Type B pancreatic cell (in vitro differentiated cells): Measurements from ENCODE around the gene SLC1A4. TPM values are rescaled to one million over a fixed set of nuclear protein-coding genes. Genes with fewer than 3 reads are reported as not detected.
A peak's percentile ranks its signal among the peaks of the same experiment; 100 is the strongest.

Source experiments
- DNase-seq: peaks from one replicate; pipeline ENCODE4 v3.0.0; 2021; ENCODE audit warnings: mixed read lengths; ENCODE audit not compliant: unreplicated experiment; ENCODE audit errors: extremely low spot score
- H3K27ac Mint-ChIP-seq: 2 replicates; pipeline ENCODE4 v1.8.0; 2021; ENCODE audit warnings: mild to moderate bottlenecking, mixed read lengths
- H3K27me3 Mint-ChIP-seq: 2 replicates; pipeline ENCODE4 v1.8.0; 2021; ENCODE audit warnings: mixed read lengths
- H3K36me3 Mint-ChIP-seq: 2 replicates; pipeline ENCODE4 v1.8.0; 2021; ENCODE audit warnings: mixed read lengths
- H3K4me1 Mint-ChIP-seq: one replicate; pipeline ENCODE4 v1.8.0; 2021; ENCODE audit warnings: mixed read lengths; ENCODE audit not compliant: unreplicated experiment
- H3K4me3 Mint-ChIP-seq: 2 replicates; pipeline ENCODE4 v1.8.0; 2021; ENCODE audit warnings: mild to moderate bottlenecking, mixed read lengths
- H3K9me3 Mint-ChIP-seq: 2 replicates; pipeline ENCODE4 v1.8.0; 2021; ENCODE audit warnings: mixed read lengths
- total RNA-seq: library from RNA; stranded (reverse); gene quantifications from 2 replicates; pipeline ENCODE4 v1.2.1, GENCODE V29; 2021; ENCODE audit warnings: low replicate concordance
- TF ChIP-seq, protein P1 (sequence below): fragments of 200-600 bp; sonication (generic); conservative IDR thresholded peaks from 2 replicates; pipeline ENCODE4 v1.5.0; 2021; ENCODE audit warnings: antibody characterized with exemption, mild to moderate bottlenecking

Gene SLC1A4
- total RNA-seq, 1 donor from 2014 or later, result 13.1 TPM

DNA sequence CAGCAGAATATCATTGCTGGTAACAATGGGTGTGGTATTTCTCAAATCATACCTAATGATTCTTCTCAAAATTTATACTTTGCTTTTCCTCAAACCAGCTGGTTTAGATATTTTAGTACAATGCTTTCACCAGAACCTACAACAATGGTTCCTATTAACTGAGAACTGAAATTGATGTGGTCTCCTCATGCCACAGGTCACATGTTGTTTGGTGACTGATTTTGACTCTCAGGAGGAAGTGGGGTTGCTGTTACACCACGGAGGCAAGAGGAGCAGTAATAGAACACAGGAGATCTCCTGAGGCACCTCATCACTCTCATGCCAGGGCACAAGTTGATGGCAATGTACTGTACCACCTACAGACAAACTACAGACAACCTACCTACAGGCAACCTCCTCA lies 64.0 kb downstream of the SLC1A4 start:
- H3K4me1 Mint-ChIP-seq, result peaks cover 12% of the 10 kb centered on the region
- no peak overlapping the region for H3K27ac Mint-ChIP-seq
- no peaks in the 10 kb centered on the region for H3K9me3 Mint-ChIP-seq
- H3K4me3 Mint-ChIP-seq, result no peak overlapping the region
- TF ChIP-seq, protein P1, sequence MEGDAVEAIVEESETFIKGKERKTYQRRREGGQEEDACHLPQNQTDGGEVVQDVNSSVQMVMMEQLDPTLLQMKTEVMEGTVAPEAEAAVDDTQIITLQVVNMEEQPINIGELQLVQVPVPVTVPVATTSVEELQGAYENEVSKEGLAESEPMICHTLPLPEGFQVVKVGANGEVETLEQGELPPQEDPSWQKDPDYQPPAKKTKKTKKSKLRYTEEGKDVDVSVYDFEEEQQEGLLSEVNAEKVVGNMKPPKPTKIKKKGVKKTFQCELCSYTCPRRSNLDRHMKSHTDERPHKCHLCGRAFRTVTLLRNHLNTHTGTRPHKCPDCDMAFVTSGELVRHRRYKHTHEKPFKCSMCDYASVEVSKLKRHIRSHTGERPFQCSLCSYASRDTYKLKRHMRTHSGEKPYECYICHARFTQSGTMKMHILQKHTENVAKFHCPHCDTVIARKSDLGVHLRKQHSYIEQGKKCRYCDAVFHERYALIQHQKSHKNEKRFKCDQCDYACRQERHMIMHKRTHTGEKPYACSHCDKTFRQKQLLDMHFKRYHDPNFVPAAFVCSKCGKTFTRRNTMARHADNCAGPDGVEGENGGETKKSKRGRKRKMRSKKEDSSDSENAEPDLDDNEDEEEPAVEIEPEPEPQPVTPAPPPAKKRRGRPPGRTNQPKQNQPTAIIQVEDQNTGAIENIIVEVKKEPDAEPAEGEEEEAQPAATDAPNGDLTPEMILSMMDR, result no peak
- no peaks in the 10 kb centered on the region for H3K27me3 Mint-ChIP-seq
- H3K36me3 Mint-ChIP-seq, result no peaks in the 10 kb centered on the region
- no peak for DNase-seq

DNA sequence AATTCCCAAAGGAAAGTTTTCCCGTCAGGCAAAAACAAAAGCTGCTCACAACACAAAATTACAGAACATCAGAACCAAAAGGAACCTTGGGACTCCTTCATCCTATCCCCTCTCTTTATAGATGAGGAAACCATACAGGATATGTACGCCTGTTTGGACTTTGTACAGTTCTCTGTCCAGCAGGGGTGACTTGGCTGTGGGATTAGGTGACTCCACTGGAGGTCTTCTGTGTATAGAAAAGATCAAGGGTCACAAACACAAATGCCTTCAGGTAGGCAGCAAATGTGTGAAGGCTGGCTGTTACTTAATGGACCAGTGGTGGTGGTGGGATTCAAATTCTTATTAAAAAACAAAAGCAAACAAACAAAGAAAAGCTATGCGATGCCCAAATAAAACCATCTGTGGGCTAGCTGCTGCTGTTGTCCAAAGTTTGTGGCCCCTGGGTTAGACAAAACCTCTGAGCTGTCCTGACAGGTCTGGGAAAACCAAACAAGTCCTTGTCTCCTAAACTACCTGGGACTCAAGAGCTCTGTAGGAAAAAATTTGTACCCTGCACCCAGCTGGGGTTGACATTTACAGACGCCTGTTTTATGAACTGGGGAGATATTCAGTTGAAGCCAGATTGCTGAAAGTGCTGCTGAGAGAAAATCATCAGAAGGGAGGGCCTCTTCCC lies 65.7 kb downstream of the SLC1A4 start:
- peak overlapping the region; percentile 98 for H3K4me3 Mint-ChIP-seq
- no peaks in the 10 kb centered on the region for H3K9me3 Mint-ChIP-seq
- H3K27me3 Mint-ChIP-seq, result no peaks in the 10 kb centered on the region
- no peak for DNase-seq
- no peak overlapping the region for H3K27ac Mint-ChIP-seq
- TF ChIP-seq, protein P1, result no peak
- peaks cover 21% of the 10 kb centered on the region for H3K4me1 Mint-ChIP-seq
- H3K36me3 Mint-ChIP-seq, result no peaks in the 10 kb centered on the region

DNA sequence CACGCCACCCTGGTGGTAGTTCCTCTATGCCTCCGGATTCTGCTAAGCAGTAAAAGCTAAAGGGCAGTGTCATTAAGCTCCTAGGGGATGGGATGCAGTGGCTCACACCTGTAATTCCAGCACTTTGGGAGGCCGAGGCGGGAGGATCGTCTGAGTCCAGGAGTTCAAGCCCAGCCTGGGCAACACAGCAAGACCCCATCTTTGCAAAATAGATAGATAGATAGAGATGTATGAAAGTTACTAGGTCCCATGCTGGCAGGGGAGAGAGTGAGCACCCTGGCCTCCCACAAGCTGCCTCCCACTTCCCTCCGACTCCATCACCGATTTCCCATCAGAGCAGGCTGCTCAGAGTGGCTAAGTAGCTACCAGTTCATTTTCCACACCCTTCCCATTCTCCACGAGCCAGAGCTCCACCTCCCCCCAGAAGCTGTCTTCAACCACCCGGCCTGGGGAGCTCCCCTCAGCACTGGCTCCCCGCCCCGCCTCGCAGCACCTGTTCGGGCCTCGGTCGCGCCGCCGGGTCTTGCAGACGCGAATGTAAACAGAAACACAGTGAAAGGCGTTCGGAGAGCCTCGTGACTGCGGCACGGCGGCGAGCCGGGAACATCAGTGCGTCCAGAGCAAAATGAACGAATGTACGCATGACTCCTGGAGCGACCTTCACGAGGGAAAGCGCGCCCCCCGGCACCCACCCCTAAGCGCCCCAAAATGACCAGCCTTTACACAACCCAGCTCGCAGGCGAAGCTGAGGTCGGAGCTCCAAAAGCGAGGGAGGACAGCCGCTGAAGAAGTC lies 66.4 kb downstream of the SLC1A4 start:
- Mint-ChIP-seq H3K36me3 (no peaks in the 10 kb centered on the region), H3K27me3 (no peaks in the 10 kb centered on the region), H3K27ac (peak overlapping the region; percentile 92), H3K4me1 (peaks cover 21% of the 10 kb centered on the region), H3K4me3 (peak overlapping the region; percentile 98), H3K9me3 (no peaks in the 10 kb centered on the region)
- TF ChIP-seq, protein P1, result no peak
- DNase-seq, result no peak

DNA sequence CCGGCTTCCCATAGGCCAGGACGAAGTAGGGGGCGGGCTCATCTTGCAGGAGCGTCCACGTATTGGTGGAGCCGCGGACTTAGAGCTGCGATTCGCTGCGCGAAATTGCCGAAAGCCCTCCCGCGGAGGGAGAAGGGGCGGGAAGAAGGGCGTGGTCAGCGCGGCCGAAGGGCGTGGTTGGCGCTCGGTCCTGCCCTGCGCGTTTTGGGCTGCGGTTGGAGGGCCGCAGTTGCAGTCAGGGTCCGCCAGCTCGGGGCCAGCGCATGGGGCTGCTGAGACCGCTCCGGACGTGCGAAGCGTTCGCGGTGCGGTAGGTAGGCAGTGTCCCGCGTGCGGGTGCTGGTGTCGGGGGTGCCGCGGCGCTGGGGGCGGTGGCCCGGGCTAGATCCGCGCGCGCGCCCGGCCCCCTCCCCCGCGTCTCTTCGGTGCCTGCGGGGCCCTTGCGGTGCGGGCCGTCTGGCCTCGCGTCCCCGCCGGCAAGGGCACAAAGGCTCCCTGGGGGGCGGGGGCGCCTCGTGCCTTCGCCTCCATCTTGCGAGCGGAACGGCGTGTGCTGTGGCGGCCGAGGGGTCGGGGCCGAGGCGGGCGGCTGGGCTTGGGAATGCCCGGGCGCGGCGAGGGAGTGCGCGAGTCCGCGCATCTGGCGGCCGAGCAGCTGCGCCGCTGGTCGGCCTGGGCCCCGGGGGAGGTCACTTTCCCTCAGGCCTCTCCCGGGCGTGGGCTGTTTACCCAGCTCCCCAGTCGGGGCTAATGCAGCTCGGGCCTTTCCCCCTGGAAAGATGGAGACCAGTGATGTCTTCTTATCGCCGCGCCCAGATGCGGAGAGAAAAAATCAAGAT lies 67.2 kb downstream of the SLC1A4 start, which contains the start of gene CEP68:
TSS of gene CEP68 (plus strand) at position 202 of the 839 bp plus-strand sequence. CDS start 13,029 bp downstream, outside the sequence.
- Mint-ChIP-seq H3K9me3 (no peaks in the 10 kb centered on the region), H3K27ac (peak within 1 kb of the TSS; percentile 92), H3K4me3 (peak within 1 kb of the TSS; percentile 98), H3K27me3 (no peaks in the 10 kb centered on the region), H3K36me3 (no peaks in the 10 kb centered on the region), H3K4me1 (peaks cover 23% of the 10 kb centered on the region)
- TF ChIP-seq, protein P1, result peak; percentile 40
- peak; percentile 98 for DNase-seq

DNA sequence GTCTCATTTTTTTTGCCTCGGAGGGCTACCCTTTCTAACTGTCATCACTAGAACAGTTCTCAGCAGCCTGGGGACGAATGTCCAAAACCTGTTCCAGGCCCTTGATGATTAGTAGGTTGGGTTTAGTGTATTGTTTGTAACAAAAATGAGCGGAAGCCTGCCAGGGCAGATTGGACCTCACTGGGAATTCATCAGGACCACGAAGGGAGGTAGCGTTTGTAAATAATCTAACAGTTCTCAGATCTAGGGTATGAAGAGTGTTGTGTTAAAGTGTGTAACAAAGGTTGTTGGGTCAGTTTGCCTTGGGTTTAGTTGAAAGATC lies 67.8 kb downstream of the SLC1A4 start:
- peak overlapping the region; percentile 86 for H3K4me3 Mint-ChIP-seq
- H3K4me1 Mint-ChIP-seq, result peaks cover 27% of the 10 kb centered on the region
- DNase-seq, result no peak
- H3K27ac Mint-ChIP-seq, result peak overlapping the region; percentile 79
- TF ChIP-seq, protein P1, result no peak
- no peaks in the 10 kb centered on the region for H3K36me3 Mint-ChIP-seq
- no peaks in the 10 kb centered on the region for H3K27me3 Mint-ChIP-seq
- H3K9me3 Mint-ChIP-seq, result no peaks in the 10 kb centered on the region
